Measurements from ENCODE around the gene RAB3IL1. TPM values are rescaled to one million over a fixed set of nuclear protein-coding genes. Genes with fewer than 3 reads are reported as not detected.

The RAB3IL1 gene
- total RNA-seq, 1 donor from 2014 or later = 44.2 TPM

- Mint-ChIP-seq H3K4me1 (ENCODE audit: unreplicated experiment) (peaks cover 67% of the 10 kb centered on the region), H3K36me3 (ENCODE audit: unreplicated experiment) (no peaks in the 10 kb centered on the region), H3K27ac (ENCODE audit: unreplicated experiment) (peak overlapping the region; percentile 99), H3K4me3 (ENCODE audit: unreplicated experiment) (no peak overlapping the region), H3K9me3 (ENCODE audit: unreplicated experiment) (no peaks in the 10 kb centered on the region), H3K27me3 (ENCODE audit: unreplicated experiment) (no peaks in the 10 kb centered on the region)
- no peak for TF ChIP-seq CTCF (IDR thresholded peaks at IDR 0.05)
- no peak for DNase-seq (ENCODE audit: extremely low spot score, unreplicated experiment)
Observed at GRCh38 chr11:61924064-61924455, 6.7 kb upstream of the RAB3IL1 start.

GRCh38 chr11:61923166-61924063 is 6.0 kb upstream of the RAB3IL1 start:
- Mint-ChIP-seq H3K9me3 (ENCODE audit: unreplicated experiment) (no peaks in the 10 kb centered on the region), H3K4me1 (ENCODE audit: unreplicated experiment) (peaks cover 74% of the 10 kb centered on the region), H3K36me3 (ENCODE audit: unreplicated experiment) (no peaks in the 10 kb centered on the region), H3K4me3 (ENCODE audit: unreplicated experiment) (peak overlapping the region; percentile 36), H3K27me3 (ENCODE audit: unreplicated experiment) (no peaks in the 10 kb centered on the region), H3K27ac (ENCODE audit: unreplicated experiment) (peak overlapping the region; percentile 99)
- TF ChIP-seq CTCF (IDR thresholded peaks at IDR 0.05) = no peak
- peak; percentile 92 for DNase-seq (ENCODE audit: extremely low spot score, unreplicated experiment)

- H3K4me1 Mint-ChIP-seq (ENCODE audit: unreplicated experiment) = peaks cover 78% of the 10 kb centered on the region
- peak; percentile 87 for DNase-seq (ENCODE audit: extremely low spot score, unreplicated experiment)
- no peak overlapping the region for H3K4me3 Mint-ChIP-seq (ENCODE audit: unreplicated experiment)
- H3K9me3 Mint-ChIP-seq (ENCODE audit: unreplicated experiment) = no peaks in the 10 kb centered on the region
- no peaks in the 10 kb centered on the region for H3K36me3 Mint-ChIP-seq (ENCODE audit: unreplicated experiment)
- TF ChIP-seq CTCF (IDR thresholded peaks at IDR 0.05) = no peak
- H3K27me3 Mint-ChIP-seq (ENCODE audit: unreplicated experiment) = no peaks in the 10 kb centered on the region
- H3K27ac Mint-ChIP-seq (ENCODE audit: unreplicated experiment) = peak overlapping the region; percentile 99
Observed at GRCh38 chr11:61922539-61922938, 5.2 kb upstream of the RAB3IL1 start.

GRCh38 chr11:61921446-61921845 is 4.1 kb upstream of the RAB3IL1 start:
- peak; percentile 69 for DNase-seq (ENCODE audit: extremely low spot score, unreplicated experiment)
- Mint-ChIP-seq H3K27me3 (ENCODE audit: unreplicated experiment) (no peaks in the 10 kb centered on the region), H3K36me3 (ENCODE audit: unreplicated experiment) (no peaks in the 10 kb centered on the region), H3K9me3 (ENCODE audit: unreplicated experiment) (no peaks in the 10 kb centered on the region), H3K4me1 (ENCODE audit: unreplicated experiment) (peaks cover 74% of the 10 kb centered on the region), H3K4me3 (ENCODE audit: unreplicated experiment) (no peak overlapping the region), H3K27ac (ENCODE audit: unreplicated experiment) (peak overlapping the region; percentile 99)
- TF ChIP-seq CTCF (IDR thresholded peaks at IDR 0.05) = no peak

All from osteocyte (in vitro differentiated cells).